Measurements from ENCODE around the gene PPP1R9B.

DNA sequence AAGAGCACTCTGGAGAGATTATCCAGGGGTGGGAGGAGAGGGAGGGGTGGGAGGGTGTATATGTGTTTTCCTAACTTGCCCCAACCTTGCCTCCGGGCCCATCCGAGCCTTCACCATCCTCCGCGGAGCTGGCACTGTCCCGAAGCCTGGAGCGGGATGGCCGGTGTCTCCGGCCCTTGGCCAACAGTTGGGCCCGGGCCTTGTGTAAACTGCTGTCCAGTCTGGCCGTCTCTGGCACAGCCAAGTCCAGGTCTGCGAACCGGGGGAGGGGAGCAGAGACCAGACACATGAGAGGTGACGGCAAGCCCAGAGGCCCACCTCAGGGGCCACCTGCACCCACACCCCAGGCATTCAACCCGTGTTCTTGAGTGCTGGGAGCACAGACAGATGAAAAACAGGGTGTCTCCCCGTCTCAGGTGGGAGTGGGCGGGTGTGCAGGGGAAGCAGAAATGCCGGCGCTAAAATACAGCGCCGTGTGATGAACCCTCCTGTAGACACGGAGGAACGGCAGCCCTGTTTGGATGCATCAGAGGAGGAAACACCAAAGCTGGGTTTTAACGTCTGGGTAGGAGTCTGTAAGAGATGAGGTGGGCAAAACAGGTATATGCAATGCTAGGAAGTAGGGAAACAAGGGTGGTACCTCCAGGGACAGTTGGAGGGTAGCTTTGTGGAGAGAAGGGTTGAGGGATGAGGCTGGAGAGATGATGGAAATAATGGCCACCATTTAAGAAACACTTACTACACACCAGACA, 32.2 kb downstream of the PPP1R9B start:
- TF ChIP-seq, protein P1, sequence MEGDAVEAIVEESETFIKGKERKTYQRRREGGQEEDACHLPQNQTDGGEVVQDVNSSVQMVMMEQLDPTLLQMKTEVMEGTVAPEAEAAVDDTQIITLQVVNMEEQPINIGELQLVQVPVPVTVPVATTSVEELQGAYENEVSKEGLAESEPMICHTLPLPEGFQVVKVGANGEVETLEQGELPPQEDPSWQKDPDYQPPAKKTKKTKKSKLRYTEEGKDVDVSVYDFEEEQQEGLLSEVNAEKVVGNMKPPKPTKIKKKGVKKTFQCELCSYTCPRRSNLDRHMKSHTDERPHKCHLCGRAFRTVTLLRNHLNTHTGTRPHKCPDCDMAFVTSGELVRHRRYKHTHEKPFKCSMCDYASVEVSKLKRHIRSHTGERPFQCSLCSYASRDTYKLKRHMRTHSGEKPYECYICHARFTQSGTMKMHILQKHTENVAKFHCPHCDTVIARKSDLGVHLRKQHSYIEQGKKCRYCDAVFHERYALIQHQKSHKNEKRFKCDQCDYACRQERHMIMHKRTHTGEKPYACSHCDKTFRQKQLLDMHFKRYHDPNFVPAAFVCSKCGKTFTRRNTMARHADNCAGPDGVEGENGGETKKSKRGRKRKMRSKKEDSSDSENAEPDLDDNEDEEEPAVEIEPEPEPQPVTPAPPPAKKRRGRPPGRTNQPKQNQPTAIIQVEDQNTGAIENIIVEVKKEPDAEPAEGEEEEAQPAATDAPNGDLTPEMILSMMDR (IDR thresholded peaks at IDR 0.05) = no peak
- TF ChIP-seq POLR2A (IDR thresholded peaks at IDR 0.05) (no peak), EP300 (IDR thresholded peaks at IDR 0.05) (no peak)
